GM12878 (cell line): Measurements from ENCODE around the gene ELANE. TPM values are rescaled to one million over a fixed set of nuclear protein-coding genes. Genes with fewer than 3 reads are reported as not detected.

Experiments used
- ATAC-seq: fragments of 200-7000 bp; cut with Tn5 transposase; 3 replicates; pipeline ENCODE4 v1.9.1; 2020; ENCODE audit warnings: mild to moderate bottlenecking, moderate library complexity
- BruUV-seq: library from RNA; stranded (reverse); fragments of 400-500 nt; replicated peaks from 2 replicates; lab custom pipeline; 2021; lab: Mats Ljungman, UMichigan
- CTCF ChIA-PET: fragments of 300-600 bp; sonication (Branson Sonifier 250); formaldehyde crosslinking; extraction: SDS; loops from one replicate; lab custom pipeline; 2021; ENCODE audit warnings: inconsistent platforms; lab: Yijun Ruan, JAX
- POLR2A ChIA-PET: fragments of 350-600 bp; formaldehyde crosslinking; extraction: SDS; loops from one replicate; lab custom pipeline; 2021; ENCODE audit warnings: inconsistent platforms; lab: Charles Lee
- RAD21 ChIA-PET: fragments of 300-600 bp; sonication (Branson Sonifier 250); formaldehyde crosslinking; loops from one replicate; lab custom pipeline; 2023; ENCODE audit warnings: antibody characterized with exemption; ENCODE audit not compliant: unreplicated experiment; lab: Charles Lee
- SMC1A ChIA-PET: fragments of 300-600 bp; sonication (Branson Sonifier 250); formaldehyde crosslinking; loops from one replicate; lab custom pipeline; 2023; ENCODE audit not compliant: unreplicated experiment, uncharacterized antibody; lab: Charles Lee
- DNase-seq: peaks from one replicate; pipeline ENCODE4 v3.0.0-alpha.2; 2011; ENCODE audit warnings: low read depth, low spot score
- FAIRE-seq: peaks from 3 replicates; lab custom pipeline; 2011; peaks lifted over from hg19 to GRCh38; lab: Jason Lieb, UNC
- H2AFZ ChIP-seq: 2 replicates; pipeline ENCODE4 v1.6.0; 2011; ENCODE audit warnings: low read depth, low read length, control low read depth; ENCODE audit not compliant: control insufficient read depth
- H3K27ac ChIP-seq: 2 replicates; pipeline ENCODE4 v1.5.1; 2011; ENCODE audit warnings: control low read depth; ENCODE audit not compliant: control insufficient read depth, insufficient read depth
- H3K27me3 ChIP-seq, 2 experiments: replicated peaks in 1 of 2; 2 replicates each; pipeline versions ENCODE4 v1.6.0 to v1.6.1; 2011; ENCODE audit warnings: low read length in 1 of 2; ENCODE audit not compliant: control insufficient read depth in 2 of 2, insufficient read depth in 2 of 2
- H3K36me3 ChIP-seq, 2 experiments: 2 replicates each; pipeline ENCODE4 v1.5.1; 2011; ENCODE audit warnings: low read length in 1 of 2; ENCODE audit not compliant: control insufficient read depth in 2 of 2, insufficient read depth in 2 of 2
- H3K4me1 ChIP-seq: 2 replicates; pipeline ENCODE4 v1.6.1; 2011; ENCODE audit warnings: mild to moderate bottlenecking, low read length, moderate library complexity, mixed read lengths; ENCODE audit not compliant: control insufficient read depth, insufficient read depth
- H3K4me2 ChIP-seq: 2 replicates; pipeline ENCODE4 v1.6.0; 2011; ENCODE audit warnings: control low read depth; ENCODE audit not compliant: control insufficient read depth, insufficient read depth
- H3K4me3 ChIP-seq: fragments of 200-600 bp; sonication (generic); 2 replicates; pipeline ENCODE4 v1.5.1; 2016
- H3K79me2 ChIP-seq: 2 replicates; pipeline ENCODE4 v1.6.0; 2011; ENCODE audit warnings: low read length; ENCODE audit not compliant: control insufficient read depth, insufficient read depth
- H3K9ac ChIP-seq: 2 replicates; pipeline ENCODE4 v1.8.0; 2011; ENCODE audit warnings: low read length, control low read depth, mixed read lengths; ENCODE audit not compliant: control insufficient read depth, insufficient read depth
- H3K9me3 ChIP-seq: replicated peaks from 3 replicates; pipeline ENCODE4 v1.5.1; 2011; ENCODE audit warnings: mild to moderate bottlenecking, low read length; ENCODE audit not compliant: control insufficient read depth, insufficient read depth
- H4K20me1 ChIP-seq: 2 replicates; pipeline ENCODE4 v1.6.0; 2011; ENCODE audit not compliant: control insufficient read depth, insufficient read depth
- CEBPB ChIP-seq, 2 experiments: fragments of 150-350 bp in 1 of 2; IDR thresholded peaks; 2 replicates each; pipeline ENCODE4 v1.6.1; 2012 to 2014; ENCODE audit warnings: low read depth in 2 of 2, low read length in 2 of 2, borderline replicate concordance in 1 of 2, inconsistent platforms in 1 of 2
- CEBPZ ChIP-seq: fragments of 150-350 bp; IDR thresholded peaks from 2 replicates; pipeline ENCODE4 v1.6.1; 2016; ENCODE audit warnings: low read depth, low read length
- CHD2 ChIP-seq: IDR thresholded peaks from 2 replicates; pipeline ENCODE4 v1.6.1; 2011; ENCODE audit warnings: low read depth, low read length, improper control_type of control experiment, borderline replicate concordance
- CREM ChIP-seq: IDR thresholded peaks from 2 replicates; pipeline ENCODE4 v1.6.1; 2014; ENCODE audit warnings: antibody characterized with exemption, low read depth
- EED ChIP-seq: sonication (generic); IDR thresholded peaks from 2 replicates; pipeline ENCODE4 v1.6.1; 2016; ENCODE audit warnings: antibody characterized with exemption, low read depth
- EZH2 ChIP-seq: IDR thresholded peaks from 2 replicates; pipeline ENCODE4 v1.6.1; 2012; ENCODE audit warnings: low read depth, mild to moderate bottlenecking, control low read depth, inconsistent platforms, low read length, borderline replicate concordance; ENCODE audit not compliant: control insufficient read depth
- MXI1 ChIP-seq: fragments of 150-350 bp; IDR thresholded peaks from 2 replicates; pipeline ENCODE4 v1.6.1; 2011; ENCODE audit warnings: low read depth, mild to moderate bottlenecking, inconsistent platforms, low read length, improper control_type of control experiment
- NR2C2 ChIP-seq: IDR thresholded peaks from 2 replicates; pipeline ENCODE4 v1.6.1; 2011; ENCODE audit warnings: borderline replicate concordance, low read depth; ENCODE audit not compliant: control insufficient read depth, insufficient read length
- RB1 ChIP-seq: fragments of 450-650 bp; formaldehyde crosslinking; IDR thresholded peaks from 2 replicates; pipeline ENCODE4 v1.6.1; 2017; ENCODE audit warnings: mild to moderate bottlenecking, borderline replicate concordance
- SIX5 ChIP-seq: IDR thresholded peaks from 2 replicates; pipeline ENCODE4 v1.6.1; 2011; ENCODE audit warnings: mild to moderate bottlenecking, low read depth, low read length, moderate library complexity; ENCODE audit not compliant: severe bottlenecking
- SRF ChIP-seq, 2 experiments: IDR thresholded peaks; 2 replicates each; pipeline ENCODE4 v1.6.1; 2011; ENCODE audit warnings: low read depth in 2 of 2, low read length in 2 of 2, mild to moderate bottlenecking in 1 of 2, moderate library complexity in 1 of 2
- TCF7 ChIP-seq: IDR thresholded peaks from 2 replicates; pipeline ENCODE4 v1.6.1; 2014; ENCODE audit warnings: antibody characterized with exemption, borderline replicate concordance
- WGBS: methylation state at CpG from one replicate; pipeline ENCODE4 v1.1.6; 2016; ENCODE audit warnings: low lambda C conversion rate; ENCODE audit not compliant: insufficient replicate concordance, insufficient coverage; ENCODE audit errors: missing lambda C conversion rate; 5-methylcytosine and 5-hydroxymethylcytosine counted together
- in situ Hi-C: fragments of 300-500 bp; cut with MboI; formaldehyde crosslinking; loops from 9 replicates; pipeline ENCODE4 v1.14.3; 2018; ENCODE audit warnings: mixed read lengths
- intact Hi-C: fragments of 100-400 bp; cut with micrococcal nuclease; formaldehyde crosslinking; loops from one replicate; pipeline ENCODE4 v1.14.2; 2022; ENCODE audit not compliant: unreplicated experiment
- polyA plus RNA-seq, 11 experiments: library from polyadenylated mRNA; depleted of rRNA in 4 of 11; unstranded in 6 of 11; stranded (reverse) in 5 of 11; fragments of >200 nt; fragmentation: Nextera tagmentation in 4 of 11; fragmentation: Illumina TruSeq in 1 of 11; extraction: Ambion mirVana in 4 of 11; extraction: Trizol in 1 of 11; gene quantifications; 1 replicate in 1 of 11; 2 replicates in 10 of 11; pipeline versions ENCODE4 v1.2.1 to v1.2.3, GENCODE V29; 2011 to 2016; ENCODE audit warnings: inconsistent platforms in 2 of 11, missing spikeins in 2 of 11, low read depth in 1 of 11
- total RNA-seq, 4 experiments: library from RNA; depleted of rRNA in 3 of 4; stranded (reverse); fragments of >200 nt in 3 of 4; fragmentation: Illumina TruSeq in 1 of 4; extraction: Trizol in 1 of 4; gene quantifications; 2 replicates each; pipeline versions ENCODE4 v1.2.1 to v1.2.3, GENCODE V29; 2013 to 2021
- TF ChIP-seq, protein P1 (sequence below): IDR thresholded peaks from 2 replicates; pipeline ENCODE4 v1.6.1; 2012; ENCODE audit warnings: low read depth, low read length, improper control_type of control experiment
- TF ChIP-seq, protein P2 (sequence below): fragments of 450-650 bp; IDR thresholded peaks from 2 replicates; pipeline ENCODE4 v1.6.1; 2016; ENCODE audit warnings: mild to moderate bottlenecking
- TF ChIP-seq, protein P3 (sequence below): IDR thresholded peaks from 2 replicates; pipeline ENCODE4 v1.6.1; 2012; ENCODE audit warnings: low read depth, low read length, improper control_type of control experiment

Gene ELANE
- total and polyA plus RNA-seq, 10 of the 15 experiments (the other 5 are each of a cell fraction or from before 2014, with no cell fraction given), result not detected

DNA sequence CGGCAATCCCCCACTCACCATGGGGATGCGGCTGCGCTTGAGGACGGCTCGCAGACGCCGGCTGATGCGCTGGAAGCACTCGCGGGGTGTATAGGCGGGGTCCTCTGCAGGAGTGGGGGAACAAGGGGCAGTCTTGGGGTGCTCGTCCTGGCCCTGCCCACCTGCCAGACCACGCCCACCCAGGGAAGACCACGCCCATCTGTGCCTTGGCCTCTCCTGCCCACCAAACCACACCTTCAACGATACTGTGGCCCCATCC is 47.9 kb downstream of the ELANE start:
- ChIA-PET SMC1A (no interaction called here), RAD21 (no interaction called here), CTCF (no interaction called here), POLR2A (no interaction called here)
- Histone ChIP-seq H3K4me3 (no peak overlapping the region), H3K79me2 (no peaks in the 10 kb centered on the region), H3K4me2 (no peak overlapping the region), H4K20me1 (no peaks in the 10 kb centered on the region), H3K27me3 (no peaks in the 10 kb centered on the region), H3K9me3 (no peaks in the 10 kb centered on the region), H3K27ac (no peak overlapping the region), H2AFZ (no peak overlapping the region), H3K4me1 (no peaks in the 10 kb centered on the region), H3K9ac (no peak overlapping the region), H3K36me3 (peaks cover 0 to 6% of the 10 kb centered on the region in 2 experiments; a peak in 2 of 4 replicates)
- DNase-seq, result no peak
- TF ChIP-seq CEBPB (IDR thresholded peaks at IDR 0.05; ENCODE audit: borderline replicate concordance in 1 of 2, low read depth in 2 of 2, low read length in 2 of 2) (no peak), SRF (IDR thresholded peaks at IDR 0.05; ENCODE audit: low read depth in 2 of 2, low read length in 2 of 2) (no peak), CEBPZ (no peak), MXI1 (no peak), RB1 (no peak), SIX5 (no peak), EZH2 (no peak), EED (no peak), NR2C2 (no peak), CHD2 (no peak), TCF7 (no peak), CREM (no peak)
- TF ChIP-seq, protein P1, sequence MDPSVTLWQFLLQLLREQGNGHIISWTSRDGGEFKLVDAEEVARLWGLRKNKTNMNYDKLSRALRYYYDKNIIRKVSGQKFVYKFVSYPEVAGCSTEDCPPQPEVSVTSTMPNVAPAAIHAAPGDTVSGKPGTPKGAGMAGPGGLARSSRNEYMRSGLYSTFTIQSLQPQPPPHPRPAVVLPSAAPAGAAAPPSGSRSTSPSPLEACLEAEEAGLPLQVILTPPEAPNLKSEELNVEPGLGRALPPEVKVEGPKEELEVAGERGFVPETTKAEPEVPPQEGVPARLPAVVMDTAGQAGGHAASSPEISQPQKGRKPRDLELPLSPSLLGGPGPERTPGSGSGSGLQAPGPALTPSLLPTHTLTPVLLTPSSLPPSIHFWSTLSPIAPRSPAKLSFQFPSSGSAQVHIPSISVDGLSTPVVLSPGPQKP, result no peak
- TF ChIP-seq, protein P2, sequence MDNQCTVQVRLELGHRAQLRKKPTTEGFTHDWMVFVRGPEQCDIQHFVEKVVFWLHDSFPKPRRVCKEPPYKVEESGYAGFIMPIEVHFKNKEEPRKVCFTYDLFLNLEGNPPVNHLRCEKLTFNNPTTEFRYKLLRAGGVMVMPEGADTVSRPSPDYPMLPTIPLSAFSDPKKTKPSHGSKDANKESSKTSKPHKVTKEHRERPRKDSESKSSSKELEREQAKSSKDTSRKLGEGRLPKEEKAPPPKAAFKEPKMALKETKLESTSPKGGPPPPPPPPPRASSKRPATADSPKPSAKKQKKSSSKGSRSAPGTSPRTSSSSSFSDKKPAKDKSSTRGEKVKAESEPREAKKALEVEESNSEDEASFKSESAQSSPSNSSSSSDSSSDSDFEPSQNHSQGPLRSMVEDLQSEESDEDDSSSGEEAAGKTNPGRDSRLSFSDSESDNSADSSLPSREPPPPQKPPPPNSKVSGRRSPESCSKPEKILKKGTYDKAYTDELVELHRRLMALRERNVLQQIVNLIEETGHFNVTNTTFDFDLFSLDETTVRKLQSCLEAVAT, result no peak
- TF ChIP-seq, protein P3, sequence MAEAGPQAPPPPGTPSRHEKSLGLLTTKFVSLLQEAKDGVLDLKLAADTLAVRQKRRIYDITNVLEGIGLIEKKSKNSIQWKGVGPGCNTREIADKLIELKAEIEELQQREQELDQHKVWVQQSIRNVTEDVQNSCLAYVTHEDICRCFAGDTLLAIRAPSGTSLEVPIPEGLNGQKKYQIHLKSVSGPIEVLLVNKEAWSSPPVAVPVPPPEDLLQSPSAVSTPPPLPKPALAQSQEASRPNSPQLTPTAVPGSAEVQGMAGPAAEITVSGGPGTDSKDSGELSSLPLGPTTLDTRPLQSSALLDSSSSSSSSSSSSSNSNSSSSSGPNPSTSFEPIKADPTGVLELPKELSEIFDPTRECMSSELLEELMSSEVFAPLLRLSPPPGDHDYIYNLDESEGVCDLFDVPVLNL, result no peak
- peak; percentile 34 for ATAC-seq
- BruUV-seq, result no TSS peak
- in situ Hi-C loops, result no loop called here
- FAIRE-seq, result no peak
- intact Hi-C loops, result no loop called here
- WGBS, result 79% methylated on average over 15 of the region's 15 CpGs
